ENCODE data around the gene ATP9B.
"Not testable (repeated sequence)": the region's sequence is repeated elsewhere in the genome, so short reads cannot be mapped to it uniquely, and the experiment has no call there.

ATP9B gene

DNA sequence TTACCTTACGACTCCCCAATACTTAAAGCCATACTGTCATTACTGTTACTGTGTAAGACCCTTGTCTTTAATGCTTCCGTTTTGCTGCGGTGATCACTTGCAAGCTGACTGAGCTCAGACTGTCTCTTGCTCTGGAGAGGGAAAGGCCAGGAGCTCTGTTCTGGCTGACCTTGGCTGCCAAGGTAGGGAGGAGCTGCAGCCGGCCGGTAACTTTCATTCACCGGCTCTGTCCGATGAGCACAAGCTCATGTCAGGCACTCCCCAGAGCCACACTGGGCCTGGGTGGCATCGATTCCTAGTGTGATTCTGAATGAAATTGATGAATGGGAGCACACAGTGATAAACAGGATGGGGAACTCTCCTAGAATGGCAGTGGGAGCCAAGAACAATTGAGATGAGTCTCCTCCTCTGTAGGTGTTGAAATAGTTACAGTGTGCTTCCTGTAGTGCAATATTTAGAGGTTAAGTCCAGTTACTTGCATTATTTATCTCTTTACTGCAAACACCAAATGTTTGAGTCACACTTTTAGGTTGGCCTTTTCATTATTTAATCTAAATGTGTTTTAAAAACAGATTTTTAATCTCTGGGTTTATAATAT lies 100.9 kb downstream of the ATP9B start:
- H2AFZ ChIP-seq (ENCODE audit: low read depth, low read length), result no peak overlapping the region
- no peak overlapping the region for H3K4me3 ChIP-seq (ENCODE audit: low read length)
- H3K36me3 ChIP-seq (ENCODE audit: insufficient read depth, low read length), result peaks cover 26% of the 10 kb centered on the region
- peaks cover 16% of the 10 kb centered on the region for H3K9me3 ChIP-seq (ENCODE audit: low read length)
- H3K27me3 ChIP-seq (ENCODE audit: insufficient read depth, low read length), result no peaks in the 10 kb centered on the region
- peaks cover 4% of the 10 kb centered on the region for H3K4me1 ChIP-seq (ENCODE audit: insufficient read depth, low read length)

- not testable (repeated sequence) for H3K4me1 ChIP-seq (ENCODE audit: insufficient read depth, low read length); H3K9me3 ChIP-seq (ENCODE audit: low read length); H2AFZ ChIP-seq (ENCODE audit: low read depth, low read length); H3K27me3 ChIP-seq (ENCODE audit: insufficient read depth, low read length); H3K4me3 ChIP-seq (ENCODE audit: low read length)
- peaks cover 10% of the 10 kb centered on the region for H3K36me3 ChIP-seq (ENCODE audit: insufficient read depth, low read length)
These were observed 103.1 kb downstream of the ATP9B start for GRCh38 chr18:79172331-79172730.

GRCh38 chr18:79173742-79174141 lies 104.5 kb downstream of the ATP9B start:
- no peaks in the 10 kb centered on the region for H3K27me3 ChIP-seq (ENCODE audit: insufficient read depth, low read length)
- no peak overlapping the region for H2AFZ ChIP-seq (ENCODE audit: low read depth, low read length)

DNA sequence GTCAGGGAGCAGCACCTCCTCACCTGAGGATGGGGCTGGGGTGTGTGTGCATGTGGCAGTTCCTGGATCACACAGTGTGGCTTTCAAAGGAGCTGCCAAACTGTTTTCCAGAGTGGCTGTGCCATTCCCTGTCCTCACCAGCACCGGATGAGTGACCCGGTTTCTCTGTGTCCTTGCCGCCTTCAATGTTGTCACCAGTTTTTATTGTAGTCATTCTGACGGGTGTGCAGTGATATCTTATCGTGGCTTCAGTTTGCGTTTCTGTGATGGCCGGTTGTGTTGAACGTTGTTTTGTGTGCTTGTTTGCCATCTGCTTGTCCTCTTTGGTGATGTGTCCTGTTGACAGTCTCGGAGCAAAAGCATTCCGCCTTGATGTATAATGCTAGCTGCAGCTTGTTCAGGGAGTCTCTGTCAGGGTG lies 108.9 kb downstream of the ATP9B start:
- H3K4me1 ChIP-seq (ENCODE audit: insufficient read depth, low read length), result peaks cover 3% of the 10 kb centered on the region
- peaks cover 12% of the 10 kb centered on the region for H3K36me3 ChIP-seq (ENCODE audit: insufficient read depth, low read length)
- H2AFZ ChIP-seq (ENCODE audit: low read depth, low read length), result no peak overlapping the region
- no peak overlapping the region for H3K4me3 ChIP-seq (ENCODE audit: low read length)
- H3K27me3 ChIP-seq (ENCODE audit: insufficient read depth, low read length), result no peaks in the 10 kb centered on the region
- peaks cover 2% of the 10 kb centered on the region for H3K9me3 ChIP-seq (ENCODE audit: low read length)

More at GRCh38 chr18:79173742-79174141, 104.5 kb downstream of the ATP9B start:
- H3K9me3 ChIP-seq (ENCODE audit: low read length), result peaks cover 2% of the 10 kb centered on the region
- peaks cover 12% of the 10 kb centered on the region for H3K36me3 ChIP-seq (ENCODE audit: insufficient read depth, low read length)
- peaks cover 4% of the 10 kb centered on the region for H3K4me1 ChIP-seq (ENCODE audit: insufficient read depth, low read length)
- H3K4me3 ChIP-seq (ENCODE audit: low read length), result no peak overlapping the region

GRCh38 chr18:79182047-79182713 lies 113.0 kb downstream of the ATP9B start:
- no peak overlapping the region for H3K4me3 ChIP-seq (ENCODE audit: low read length)
- no peaks in the 10 kb centered on the region for H3K9me3 ChIP-seq (ENCODE audit: low read length)
- H3K27me3 ChIP-seq (ENCODE audit: insufficient read depth, low read length), result no peaks in the 10 kb centered on the region
- H3K4me1 ChIP-seq (ENCODE audit: insufficient read depth, low read length), result peaks cover 3% of the 10 kb centered on the region
- peaks cover 3% of the 10 kb centered on the region for H3K36me3 ChIP-seq (ENCODE audit: insufficient read depth, low read length)
- no peak overlapping the region for H2AFZ ChIP-seq (ENCODE audit: low read depth, low read length)

GRCh38 chr18:79185648-79186047 lies 116.5 kb downstream of the ATP9B start:
- H2AFZ ChIP-seq (ENCODE audit: low read depth, low read length), result no peak overlapping the region
- no peak overlapping the region for H3K4me3 ChIP-seq (ENCODE audit: low read length)
- peaks cover 3% of the 10 kb centered on the region for H3K4me1 ChIP-seq (ENCODE audit: insufficient read depth, low read length)
- H3K36me3 ChIP-seq (ENCODE audit: insufficient read depth, low read length), result peaks cover 8% of the 10 kb centered on the region
- peaks cover 4% of the 10 kb centered on the region for H3K9me3 ChIP-seq (ENCODE audit: low read length)
- H3K27me3 ChIP-seq (ENCODE audit: insufficient read depth, low read length), result no peaks in the 10 kb centered on the region

DNA sequence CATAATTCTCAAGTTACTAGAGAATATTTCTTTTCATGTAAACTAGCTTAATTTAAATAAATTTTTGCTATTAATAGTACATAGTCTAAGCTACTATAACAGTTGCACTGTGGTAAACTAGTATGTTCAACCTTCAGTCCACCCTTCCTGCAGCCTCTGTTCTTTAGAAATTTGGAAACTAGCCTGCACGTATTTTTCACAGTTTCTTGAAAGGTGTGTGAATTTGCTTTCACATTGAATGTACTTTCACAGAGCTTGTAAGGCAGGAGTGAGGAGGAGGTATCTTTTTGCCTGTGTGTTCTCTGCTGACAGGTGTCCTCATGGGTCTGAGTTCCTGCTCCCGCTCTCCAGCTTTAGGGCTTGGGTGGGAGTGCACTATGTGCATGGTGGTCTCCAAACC lies 117.5 kb downstream of the ATP9B start:
- Histone ChIP-seq H3K27me3 (ENCODE audit: insufficient read depth, low read length) (no peaks in the 10 kb centered on the region), H3K4me1 (ENCODE audit: insufficient read depth, low read length) (peaks cover 3% of the 10 kb centered on the region), H3K36me3 (ENCODE audit: insufficient read depth, low read length) (peaks cover 8% of the 10 kb centered on the region), H3K4me3 (ENCODE audit: low read length) (no peak overlapping the region), H2AFZ (ENCODE audit: low read depth, low read length) (no peak overlapping the region), H3K9me3 (ENCODE audit: low read length) (peaks cover 4% of the 10 kb centered on the region)

- H3K27me3 ChIP-seq (ENCODE audit: insufficient read depth, low read length), result no peaks in the 10 kb centered on the region
- no peak overlapping the region for H2AFZ ChIP-seq (ENCODE audit: low read depth, low read length)
- H3K4me1 ChIP-seq (ENCODE audit: insufficient read depth, low read length), result no peaks in the 10 kb centered on the region
These were observed 118.5 kb downstream of the ATP9B start for GRCh38 chr18:79187532-79188277.

GRCh38 chr18:79191418-79191817 lies 122.2 kb downstream of the ATP9B start:
- H3K4me1 ChIP-seq (ENCODE audit: insufficient read depth, low read length), result no peaks in the 10 kb centered on the region
- H3K9me3 ChIP-seq (ENCODE audit: low read length), result peaks cover 4% of the 10 kb centered on the region
- H3K27me3 ChIP-seq (ENCODE audit: insufficient read depth, low read length), result no peaks in the 10 kb centered on the region
- peaks cover 17% of the 10 kb centered on the region for H3K36me3 ChIP-seq (ENCODE audit: insufficient read depth, low read length)
- no peak overlapping the region for H3K4me3 ChIP-seq (ENCODE audit: low read length)
- H2AFZ ChIP-seq (ENCODE audit: low read depth, low read length), result no peak overlapping the region

More at GRCh38 chr18:79187532-79188277, 118.5 kb downstream of the ATP9B start:
- Histone ChIP-seq H3K4me3 (ENCODE audit: low read length) (no peak overlapping the region), H3K9me3 (ENCODE audit: low read length) (peaks cover 4% of the 10 kb centered on the region), H3K36me3 (ENCODE audit: insufficient read depth, low read length) (peaks cover 8% of the 10 kb centered on the region)

DNA sequence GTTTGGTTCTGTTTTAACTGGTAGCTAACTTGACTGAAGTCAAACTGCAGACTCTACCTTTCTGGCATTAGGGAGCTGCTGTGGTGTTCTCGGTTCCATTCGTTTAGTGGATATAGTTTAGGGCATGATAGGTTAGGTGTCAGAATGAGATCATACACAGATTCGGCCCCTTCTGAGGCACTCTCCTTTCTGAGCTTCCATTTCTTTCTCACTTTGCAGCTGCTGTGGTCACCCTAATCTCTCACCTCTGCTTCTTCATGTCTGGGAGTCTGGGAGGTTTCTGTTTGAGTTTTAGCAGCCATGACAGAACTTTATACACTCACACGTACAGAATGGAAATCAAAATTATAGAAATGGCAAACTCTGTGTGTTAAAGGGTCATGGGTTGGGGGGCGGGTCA lies 122.8 kb downstream of the ATP9B start:
- Histone ChIP-seq H3K36me3 (ENCODE audit: insufficient read depth, low read length) (peaks cover 17% of the 10 kb centered on the region), H3K27me3 (ENCODE audit: insufficient read depth, low read length) (no peaks in the 10 kb centered on the region), H2AFZ (ENCODE audit: low read depth, low read length) (no peak overlapping the region), H3K4me3 (ENCODE audit: low read length) (no peak overlapping the region), H3K9me3 (ENCODE audit: low read length) (peaks cover 4% of the 10 kb centered on the region), H3K4me1 (ENCODE audit: insufficient read depth, low read length) (no peaks in the 10 kb centered on the region)

DNA sequence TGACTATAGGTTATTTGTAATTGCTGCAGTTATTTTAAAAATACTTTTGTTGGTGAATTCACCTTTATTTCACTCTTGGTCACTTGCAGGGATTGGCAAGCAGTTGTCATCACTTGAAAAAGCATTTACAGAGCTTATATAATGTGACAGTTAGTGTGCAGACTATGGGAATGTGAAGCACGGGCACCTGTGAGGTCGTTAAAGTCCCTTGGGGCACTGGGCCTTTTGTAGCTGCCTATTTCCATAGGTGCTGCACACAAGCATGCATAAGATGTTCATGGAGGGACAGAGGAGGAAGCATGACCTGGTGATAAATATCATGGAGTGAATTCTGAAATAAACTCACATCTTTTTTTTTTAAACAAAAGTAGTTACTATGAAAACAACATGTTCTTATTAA lies 124.6 kb downstream of the ATP9B start:
- Histone ChIP-seq H3K9me3 (ENCODE audit: low read length) (peaks cover 4% of the 10 kb centered on the region), H3K27me3 (ENCODE audit: insufficient read depth, low read length) (no peaks in the 10 kb centered on the region), H3K4me3 (ENCODE audit: low read length) (no peak overlapping the region), H2AFZ (ENCODE audit: low read depth, low read length) (no peak overlapping the region), H3K4me1 (ENCODE audit: insufficient read depth, low read length) (no peaks in the 10 kb centered on the region), H3K36me3 (ENCODE audit: insufficient read depth, low read length) (peaks cover 17% of the 10 kb centered on the region)

GRCh38 chr18:79195716-79196683 lies 126.8 kb downstream of the ATP9B start:
- Histone ChIP-seq H2AFZ (ENCODE audit: low read depth, low read length) (no peak overlapping the region), H3K4me3 (ENCODE audit: low read length) (no peak overlapping the region), H3K36me3 (ENCODE audit: insufficient read depth, low read length) (peaks cover 10% of the 10 kb centered on the region), H3K27me3 (ENCODE audit: insufficient read depth, low read length) (no peaks in the 10 kb centered on the region), H3K9me3 (ENCODE audit: low read length) (no peaks in the 10 kb centered on the region), H3K4me1 (ENCODE audit: insufficient read depth, low read length) (no peaks in the 10 kb centered on the region)
